Esophagus (tissue), 2 donors: Measurements from ENCODE around the gene GUCY1A1. TPM values are rescaled to one million over a fixed set of nuclear protein-coding genes. Genes with fewer than 3 reads are reported as not detected.
A peak's percentile ranks its signal among the peaks of the same experiment; 100 is the strongest.

ENCODE experiments used
- H3K27ac ChIP-seq, 2 donors: one replicate each; pipeline ENCODE4 v1.5.1; 2013; ENCODE audit warnings: low read depth in 2 of 2, mild to moderate bottlenecking in 2 of 2, inconsistent platforms in 1 of 2, low read length in 1 of 2, moderate library complexity in 1 of 2
- H3K27me3 ChIP-seq, 2 donors: one replicate each; pipeline ENCODE4 v1.6.1; 2013; ENCODE audit warnings: low read length in 2 of 2, control low read depth in 1 of 2, mild to moderate bottlenecking in 1 of 2; ENCODE audit not compliant: insufficient read depth in 2 of 2, control insufficient read depth in 1 of 2
- H3K36me3 ChIP-seq, 2 donors: one replicate each; pipeline ENCODE4 v1.6.1; 2013; ENCODE audit warnings: low read length in 1 of 2; ENCODE audit not compliant: control insufficient read depth in 2 of 2, insufficient read depth in 2 of 2
- H3K4me1 ChIP-seq, 2 donors: one replicate each; pipeline ENCODE4 v1.6.1; 2013; ENCODE audit warnings: low read length in 1 of 2; ENCODE audit not compliant: control insufficient read depth in 2 of 2, insufficient read depth in 2 of 2
- H3K4me3 ChIP-seq, 2 donors: one replicate each; pipeline ENCODE4 v1.5.1; 2013; ENCODE audit warnings: low read length in 2 of 2, mild to moderate bottlenecking in 2 of 2, low read depth in 1 of 2, moderate library complexity in 1 of 2
- H3K9me3 ChIP-seq, 2 donors: one replicate each; pipeline ENCODE4 v1.6.1; 2013; ENCODE audit warnings: mild to moderate bottlenecking in 2 of 2, low read depth in 1 of 2, low read length in 1 of 2, moderate library complexity in 1 of 2; ENCODE audit not compliant: control insufficient read depth in 2 of 2, insufficient read depth in 1 of 2
- WGBS, 2 donors: extraction: QIAGEN DNeasy Blood & Tissue Kit; methylation state at CpG; one replicate each; pipeline ENCODE4 v1.1.7; 2013; 5-methylcytosine and 5-hydroxymethylcytosine counted together
- polyA plus RNA-seq, 2 donors: library from polyadenylated mRNA; stranded (reverse); fragments of 200-250 nt; gene quantifications; one replicate each; pipeline ENCODE4 v1.2.3, GENCODE V29; 2013
- donor health status: healthy with polysubstance abuse.
- donor health status: Bipolar disorder and iron deficiency.

Gene GUCY1A1
- polyA plus RNA-seq, result under 1 TPM; 0.67 to 0.81 TPM

- peaks cover 0 to 3% of the 10 kb centered on the region in 2 donors for H3K4me1 ChIP-seq
- 7 to 9% methylated on average over 25 of the region's 25 CpGs for WGBS, 2 donors
- H3K4me3 ChIP-seq, result peak within 1 kb of the TSS; percentile 58 to 66
- H3K27ac ChIP-seq, result peak within 1 kb of the TSS; percentile 73 to 78
- no peaks in the 10 kb centered on the region for H3K27me3 ChIP-seq
- H3K9me3 ChIP-seq, result no peaks in the 10 kb centered on the region
- H3K36me3 ChIP-seq, result no peaks in the 10 kb centered on the region
Measured at GRCh38 chr4:155666344-155667221, at the start of gene GUCY1A1. GUCY1A1 (plus strand) TSS chr4:155666848; CDS start chr4:155696868, 30,020 bp downstream.

- no peaks in the 10 kb centered on the region for H3K27me3 ChIP-seq
- H3K9me3 ChIP-seq, result no peaks in the 10 kb centered on the region
- H3K36me3 ChIP-seq, result no peaks in the 10 kb centered on the region
- H3K27ac ChIP-seq, result no peak overlapping the region
- no peaks in the 10 kb centered on the region for H3K4me1 ChIP-seq
- H3K4me3 ChIP-seq, result no peak overlapping the region
- WGBS, 2 donors, result 35 to 45% methylated on average over 3 of the region's 3 CpGs
Measured at GRCh38 chr4:155617296-155617695, 49.4 kb upstream of the GUCY1A1 start.

GRCh38 chr4:155618183-155618838, 48.3 kb upstream of the GUCY1A1 start:
- H3K27ac ChIP-seq, result no peak overlapping the region
- 79 to 85% methylated on average over 8 of the region's 8 CpGs for WGBS, 2 donors

GRCh38 chr4:155620637-155621036, 46.0 kb upstream of the GUCY1A1 start:
- Histone ChIP-seq H3K27me3 (no peaks in the 10 kb centered on the region), H3K9me3 (no peaks in the 10 kb centered on the region), H3K4me3 (no peak overlapping the region), H3K27ac (no peak overlapping the region), H3K36me3 (no peaks in the 10 kb centered on the region), H3K4me1 (no peaks in the 10 kb centered on the region)

More at GRCh38 chr4:155618183-155618838, 48.3 kb upstream of the GUCY1A1 start:
- H3K4me3 ChIP-seq, result no peak overlapping the region
- H3K9me3 ChIP-seq, result no peaks in the 10 kb centered on the region
- no peaks in the 10 kb centered on the region for H3K27me3 ChIP-seq
- H3K4me1 ChIP-seq, result no peaks in the 10 kb centered on the region
- no peaks in the 10 kb centered on the region for H3K36me3 ChIP-seq

- no peak overlapping the region for H3K27ac ChIP-seq
- no peaks in the 10 kb centered on the region for H3K9me3 ChIP-seq
- H3K27me3 ChIP-seq, result no peaks in the 10 kb centered on the region
- no peaks in the 10 kb centered on the region for H3K36me3 ChIP-seq
- H3K4me1 ChIP-seq, result no peaks in the 10 kb centered on the region
- no peak overlapping the region for H3K4me3 ChIP-seq
Measured at GRCh38 chr4:155624478-155624877, 42.2 kb upstream of the GUCY1A1 start.

GRCh38 chr4:155626561-155626960, 40.1 kb upstream of the GUCY1A1 start:
- H3K4me1 ChIP-seq, result no peaks in the 10 kb centered on the region
- H3K27ac ChIP-seq, result no peak overlapping the region
- H3K4me3 ChIP-seq, result no peak overlapping the region
- no peaks in the 10 kb centered on the region for H3K27me3 ChIP-seq
- no peaks in the 10 kb centered on the region for H3K36me3 ChIP-seq
- H3K9me3 ChIP-seq, result no peaks in the 10 kb centered on the region
- WGBS, 2 donors, result 87 to 93% methylated on average over 3 of the region's 3 CpGs

GRCh38 chr4:155629183-155629825, 37.3 kb upstream of the GUCY1A1 start:
- Histone ChIP-seq H3K27me3 (no peaks in the 10 kb centered on the region), H3K4me1 (no peaks in the 10 kb centered on the region), H3K4me3 (no peak overlapping the region), H3K9me3 (no peaks in the 10 kb centered on the region), H3K27ac (no peak overlapping the region), H3K36me3 (no peaks in the 10 kb centered on the region)
- 40 to 60% methylated on average over 3 of the region's 3 CpGs for WGBS, 2 donors

GRCh38 chr4:155629956-155630355, 36.7 kb upstream of the GUCY1A1 start:
- no peaks in the 10 kb centered on the region for H3K9me3 ChIP-seq
- H3K27ac ChIP-seq, result no peak overlapping the region
- H3K27me3 ChIP-seq, result no peaks in the 10 kb centered on the region
- H3K4me3 ChIP-seq, result no peak overlapping the region
- no peaks in the 10 kb centered on the region for H3K4me1 ChIP-seq
- no peaks in the 10 kb centered on the region for H3K36me3 ChIP-seq
- 55 to 77% methylated on average over 1 of the region's 1 CpG for WGBS, 2 donors

GRCh38 chr4:155632310-155632840, 34.3 kb upstream of the GUCY1A1 start:
- Histone ChIP-seq H3K36me3 (no peaks in the 10 kb centered on the region), H3K4me1 (no peaks in the 10 kb centered on the region), H3K27ac (no peak overlapping the region), H3K27me3 (no peaks in the 10 kb centered on the region), H3K9me3 (no peaks in the 10 kb centered on the region), H3K4me3 (no peak overlapping the region)
- 64 to 73% methylated on average over 4 of the region's 4 CpGs for WGBS, 2 donors
